Cardiac septum (tissue), 1 donor: ENCODE results near the gene STX5. TPM values are rescaled to one million over a fixed set of nuclear protein-coding genes. Genes with fewer than 3 reads are reported as not detected.
"Not testable (repeated sequence)": the region's sequence is repeated elsewhere in the genome, so short reads cannot be mapped to it uniquely, and the experiment has no call there.

Experiments
- DNase-seq: peaks from one replicate; pipeline ENCODE4 v3.0.0-alpha.2; 2020; ENCODE audit warnings: low spot score
- intact Hi-C: fragments of 100-400 bp; cut with DNase I; formaldehyde crosslinking; loops from one replicate; pipeline ENCODE4 v1.14.0; 2022
- total RNA-seq: library from RNA; stranded (reverse); fragmentation: NEBNext Ultra II Directional; extraction: Animal tissue kit (Norgen Biotek cat#: 25700); gene quantifications from one replicate; pipeline ENCODE4 v1.2.1, GENCODE V29; 2021
- donor health status: DM: no; HTN: no; CAD: no.

The STX5 gene
- total RNA-seq, 1 donor from 2014 or later: 19.7 TPM

GRCh38 chr11:62855571-62856332 is 23.9 kb upstream of the STX5 start:
- peak; percentile 98 for DNase-seq
- intact Hi-C loops: loop anchor here (2.0 to 5.0 kb wide), 2 partner anchors 25 to 128 kb away; partner anchors contain the start of genes HNRNPUL2, SLC3A2 and TTC9C

GRCh38 chr11:62854825-62855570 is 23.1 kb upstream of the STX5 start:
- intact Hi-C loops: loop anchor here (1.0 to 5.0 kb wide), 2 partner anchors 13 to 128 kb away; partner anchors contain the start of genes HNRNPUL2 and TTC9C

GRCh38 chr11:62854013-62854824 is 22.4 kb upstream of the STX5 start:
- intact Hi-C loops: loop anchor here (1.0 kb wide), 1 partner anchor 12 kb away; no protein-coding TSS in a partner anchor
- DNase-seq: no peak

More at GRCh38 chr11:62854825-62855570, 23.1 kb upstream of the STX5 start:
- no peak for DNase-seq

GRCh38 chr11:62853279-62853965 is 21.6 kb upstream of the STX5 start:
- intact Hi-C loops: no loop called here

GRCh38 chr11:62852523-62853188 is 20.8 kb upstream of the STX5 start:
- intact Hi-C loops: no loop called here

More at GRCh38 chr11:62853279-62853965, 21.6 kb upstream of the STX5 start:
- no peak for DNase-seq

GRCh38 chr11:62851807-62852522 is 20.1 kb upstream of the STX5 start:
- intact Hi-C loops: no loop called here
- DNase-seq: no peak

More at GRCh38 chr11:62852523-62853188, 20.8 kb upstream of the STX5 start:
- no peak for DNase-seq

- no peak for DNase-seq
- intact Hi-C loops: no loop called here
These were observed 19.3 kb upstream of the STX5 start for GRCh38 chr11:62850911-62851806.

- intact Hi-C loops: no loop called here
- no peak for DNase-seq
These were observed 16.0 kb upstream of the STX5 start for GRCh38 chr11:62847767-62848314.

- intact Hi-C loops: no loop called here
- DNase-seq: no peak
These were observed 14.3 kb upstream of the STX5 start for GRCh38 chr11:62846177-62846576.

GRCh38 chr11:62844154-62844553 is 12.3 kb upstream of the STX5 start:
- intact Hi-C loops: no loop called here
- DNase-seq: no peak

- intact Hi-C loops: no loop called here
- DNase-seq: no peak
These were observed 11.6 kb upstream of the STX5 start for GRCh38 chr11:62843466-62843865.

GRCh38 chr11:62842891-62843290 is 11.0 kb upstream of the STX5 start:
- not testable (repeated sequence) for DNase-seq
- intact Hi-C loops: loop anchor here (1.0 kb wide), 1 partner anchor 11 kb away; no protein-coding TSS in a partner anchor

GRCh38 chr11:62842171-62842741 is 10.4 kb upstream of the STX5 start:
- intact Hi-C loops: loop anchor here (1.0 kb wide), 1 partner anchor 12 kb away; no protein-coding TSS in a partner anchor
- no peak for DNase-seq

- peak; percentile 92 for DNase-seq
- intact Hi-C loops: loop anchor here (1.0 to 2.0 kb wide), 2 partner anchors 13 to 39 kb away; partner anchors contain the start of gene SLC3A2
These were observed 9.7 kb upstream of the STX5 start for GRCh38 chr11:62841361-62842170.

GRCh38 chr11:62840721-62841360 is 9.0 kb upstream of the STX5 start:
- peak; percentile 79 for DNase-seq
- intact Hi-C loops: loop anchor here (2.0 kb wide), 1 partner anchor 40 kb away; the partner anchor contains the start of gene SLC3A2
